ENCODE data around the gene MOXD1.

The MOXD1 gene

GRCh38 chr6:132414322-132414721 lies 13.0 kb upstream of the MOXD1 start:
- Histone ChIP-seq H3K9ac (ENCODE audit: low read length in 2 of 2) (no peak overlapping the region), H3K36me3 (ENCODE audit: control insufficient read depth in 2 of 2, insufficient read depth in 2 of 2, low read length in 2 of 2) (no peaks in the 10 kb centered on the region), H3K27me3 (ENCODE audit: control insufficient read depth in 1 of 2, insufficient read depth in 2 of 2, low read length in 2 of 2) (no peaks in the 10 kb centered on the region), H3K4me3 (ENCODE audit: low read length in 2 of 2) (no peak overlapping the region), H3K9me3 (ENCODE audit: control insufficient read depth in 2 of 2, low read length in 2 of 2) (no peaks in the 10 kb centered on the region), H3K4me1 (ENCODE audit: control insufficient read depth, insufficient read depth, low read length) (no peaks in the 10 kb centered on the region), H3K27ac (ENCODE audit: low read length) (no peak overlapping the region)

- Histone ChIP-seq H3K4me1 (ENCODE audit: control insufficient read depth, insufficient read depth, low read length) (no peaks in the 10 kb centered on the region), H3K36me3 (ENCODE audit: control insufficient read depth in 2 of 2, insufficient read depth in 2 of 2, low read length in 2 of 2) (no peaks in the 10 kb centered on the region), H3K4me3 (ENCODE audit: low read length in 2 of 2) (no peak overlapping the region), H3K9ac (ENCODE audit: low read length in 2 of 2) (no peak overlapping the region), H3K9me3 (ENCODE audit: control insufficient read depth in 2 of 2, low read length in 2 of 2) (no peaks in the 10 kb centered on the region), H3K27me3 (ENCODE audit: control insufficient read depth in 1 of 2, insufficient read depth in 2 of 2, low read length in 2 of 2) (no peaks in the 10 kb centered on the region), H3K27ac (ENCODE audit: low read length) (no peak overlapping the region)
These were observed 12.2 kb upstream of the MOXD1 start for GRCh38 chr6:132413499-132413802.

- Histone ChIP-seq H3K9ac (ENCODE audit: low read length in 2 of 2) (no peak overlapping the region), H3K27me3 (ENCODE audit: control insufficient read depth in 1 of 2, insufficient read depth in 2 of 2, low read length in 2 of 2) (no peaks in the 10 kb centered on the region), H3K27ac (ENCODE audit: low read length) (no peak overlapping the region)
These were observed 11.6 kb upstream of the MOXD1 start for GRCh38 chr6:132412656-132413498.

GRCh38 chr6:132411296-132411695 lies 10.0 kb upstream of the MOXD1 start:
- Histone ChIP-seq H3K4me3 (ENCODE audit: low read length in 2 of 2) (no peak overlapping the region), H3K36me3 (ENCODE audit: control insufficient read depth in 2 of 2, insufficient read depth in 2 of 2, low read length in 2 of 2) (no peaks in the 10 kb centered on the region), H3K9me3 (ENCODE audit: control insufficient read depth in 2 of 2, low read length in 2 of 2) (no peaks in the 10 kb centered on the region), H3K9ac (ENCODE audit: low read length in 2 of 2) (no peak overlapping the region), H3K27ac (ENCODE audit: low read length) (no peak overlapping the region), H3K4me1 (ENCODE audit: control insufficient read depth, insufficient read depth, low read length) (no peaks in the 10 kb centered on the region), H3K27me3 (ENCODE audit: control insufficient read depth in 1 of 2, insufficient read depth in 2 of 2, low read length in 2 of 2) (no peaks in the 10 kb centered on the region)

More at GRCh38 chr6:132412656-132413498, 11.6 kb upstream of the MOXD1 start:
- no peaks in the 10 kb centered on the region for H3K4me1 ChIP-seq (ENCODE audit: control insufficient read depth, insufficient read depth, low read length)
- no peaks in the 10 kb centered on the region for H3K36me3 ChIP-seq (ENCODE audit: control insufficient read depth in 2 of 2, insufficient read depth in 2 of 2, low read length in 2 of 2)
- H3K9me3 ChIP-seq (ENCODE audit: control insufficient read depth in 2 of 2, low read length in 2 of 2) = no peaks in the 10 kb centered on the region
- no peak overlapping the region for H3K4me3 ChIP-seq (ENCODE audit: low read length in 2 of 2)

- H3K4me3 ChIP-seq (ENCODE audit: low read length in 2 of 2) = no peak overlapping the region
- no peak overlapping the region for H3K27ac ChIP-seq (ENCODE audit: low read length)
- H3K36me3 ChIP-seq (ENCODE audit: control insufficient read depth in 2 of 2, insufficient read depth in 2 of 2, low read length in 2 of 2) = no peaks in the 10 kb centered on the region
- H3K9ac ChIP-seq (ENCODE audit: low read length in 2 of 2) = no peak overlapping the region
- no peaks in the 10 kb centered on the region for H3K27me3 ChIP-seq (ENCODE audit: control insufficient read depth in 1 of 2, insufficient read depth in 2 of 2, low read length in 2 of 2)
- H3K9me3 ChIP-seq (ENCODE audit: control insufficient read depth in 2 of 2, low read length in 2 of 2) = no peaks in the 10 kb centered on the region
- H3K4me1 ChIP-seq (ENCODE audit: control insufficient read depth, insufficient read depth, low read length) = no peaks in the 10 kb centered on the region
These were observed 9.6 kb upstream of the MOXD1 start for GRCh38 chr6:132410830-132411229.

- no peak overlapping the region for H3K9ac ChIP-seq (ENCODE audit: low read length in 2 of 2)
- H3K36me3 ChIP-seq (ENCODE audit: control insufficient read depth in 2 of 2, insufficient read depth in 2 of 2, low read length in 2 of 2) = no peaks in the 10 kb centered on the region
- H3K4me1 ChIP-seq (ENCODE audit: control insufficient read depth, insufficient read depth, low read length) = peaks cover 7% of the 10 kb centered on the region
- H3K9me3 ChIP-seq (ENCODE audit: control insufficient read depth in 2 of 2, low read length in 2 of 2) = no peaks in the 10 kb centered on the region
- no peak overlapping the region for H3K27ac ChIP-seq (ENCODE audit: low read length)
- H3K4me3 ChIP-seq (ENCODE audit: low read length in 2 of 2) = no peak overlapping the region
- H3K27me3 ChIP-seq (ENCODE audit: control insufficient read depth in 1 of 2, insufficient read depth in 2 of 2, low read length in 2 of 2) = peaks cover 7 to 20% of the 10 kb centered on the region in 2 donors
These were observed 4.1 kb upstream of the MOXD1 start for GRCh38 chr6:132405143-132405915.

GRCh38 chr6:132404736-132405135 lies 3.5 kb upstream of the MOXD1 start:
- no peaks in the 10 kb centered on the region for H3K9me3 ChIP-seq (ENCODE audit: control insufficient read depth in 2 of 2, low read length in 2 of 2)
- peaks cover 7% of the 10 kb centered on the region for H3K4me1 ChIP-seq (ENCODE audit: control insufficient read depth, insufficient read depth, low read length)
- no peak overlapping the region for H3K27ac ChIP-seq (ENCODE audit: low read length)
- H3K27me3 ChIP-seq (ENCODE audit: control insufficient read depth in 1 of 2, insufficient read depth in 2 of 2, low read length in 2 of 2) = peaks cover 7 to 23% of the 10 kb centered on the region in 2 donors
- H3K9ac ChIP-seq (ENCODE audit: low read length in 2 of 2) = no peak overlapping the region
- no peak overlapping the region for H3K4me3 ChIP-seq (ENCODE audit: low read length in 2 of 2)
- no peaks in the 10 kb centered on the region for H3K36me3 ChIP-seq (ENCODE audit: control insufficient read depth in 2 of 2, insufficient read depth in 2 of 2, low read length in 2 of 2)

- peaks cover 7% of the 10 kb centered on the region for H3K4me1 ChIP-seq (ENCODE audit: control insufficient read depth, insufficient read depth, low read length)
- no peaks in the 10 kb centered on the region for H3K9me3 ChIP-seq (ENCODE audit: control insufficient read depth in 2 of 2, low read length in 2 of 2)
- no peak overlapping the region for H3K4me3 ChIP-seq (ENCODE audit: low read length in 2 of 2)
- H3K27me3 ChIP-seq (ENCODE audit: control insufficient read depth in 1 of 2, insufficient read depth in 2 of 2, low read length in 2 of 2) = peaks cover 7 to 23% of the 10 kb centered on the region in 2 donors
- H3K9ac ChIP-seq (ENCODE audit: low read length in 2 of 2) = no peak overlapping the region
- H3K27ac ChIP-seq (ENCODE audit: low read length) = no peak overlapping the region
- H3K36me3 ChIP-seq (ENCODE audit: control insufficient read depth in 2 of 2, insufficient read depth in 2 of 2, low read length in 2 of 2) = no peaks in the 10 kb centered on the region
These were observed 3.1 kb upstream of the MOXD1 start for GRCh38 chr6:132404330-132404729.

GRCh38 chr6:132401618-132402285 lies 477 bp upstream of the MOXD1 start:
- H3K27me3 ChIP-seq (ENCODE audit: control insufficient read depth in 1 of 2, insufficient read depth in 2 of 2, low read length in 2 of 2) = peaks cover 7 to 23% of the 10 kb centered on the region in 2 donors
- peaks cover 7% of the 10 kb centered on the region for H3K4me1 ChIP-seq (ENCODE audit: control insufficient read depth, insufficient read depth, low read length)
- H3K9ac ChIP-seq (ENCODE audit: low read length in 2 of 2) = peak overlapping the region; percentile 22 to 30
- no peaks in the 10 kb centered on the region for H3K36me3 ChIP-seq (ENCODE audit: control insufficient read depth in 2 of 2, insufficient read depth in 2 of 2, low read length in 2 of 2)
- no peaks in the 10 kb centered on the region for H3K9me3 ChIP-seq (ENCODE audit: control insufficient read depth in 2 of 2, low read length in 2 of 2)
- H3K27ac ChIP-seq (ENCODE audit: low read length) = peak overlapping the region; percentile 2
- peak overlapping the region; percentile 59 to 78 for H3K4me3 ChIP-seq (ENCODE audit: low read length in 2 of 2)

- Histone ChIP-seq H3K4me1 (ENCODE audit: control insufficient read depth, insufficient read depth, low read length) (peaks cover 7% of the 10 kb centered on the region), H3K4me3 (ENCODE audit: low read length in 2 of 2) (peak overlapping the region; percentile 64 to 78), H3K27ac (ENCODE audit: low read length) (no peak overlapping the region), H3K9me3 (ENCODE audit: control insufficient read depth in 2 of 2, low read length in 2 of 2) (no peaks in the 10 kb centered on the region), H3K27me3 (ENCODE audit: control insufficient read depth in 1 of 2, insufficient read depth in 2 of 2, low read length in 2 of 2) (peaks cover 7 to 23% of the 10 kb centered on the region in 2 donors), H3K9ac (ENCODE audit: low read length in 2 of 2) (no peak overlapping the region), H3K36me3 (ENCODE audit: control insufficient read depth in 2 of 2, insufficient read depth in 2 of 2, low read length in 2 of 2) (no peaks in the 10 kb centered on the region)
These were observed 756 bp downstream of the MOXD1 start for GRCh38 chr6:132400555-132400882.
